Eye (tissue), 1 donor: ENCODE data around the gene RB1.
"Not testable (repeated sequence)": the region's sequence is repeated elsewhere in the genome, so short reads cannot be mapped to it uniquely, and the experiment has no call there.

ENCODE experiments used
- DNase-seq: peaks from one replicate; pipeline ENCODE4 v3.0.0-alpha.2; 2015

RB1 gene

GRCh38 chr13:48411841-48412531 lies 108.4 kb downstream of the RB1 start:
- DNase-seq, result peak; percentile 72

- DNase-seq, result peak; percentile 76
Observed at GRCh38 chr13:48412881-48413351, 109.4 kb downstream of the RB1 start, which contains the start of gene LPAR6. TSS of gene LPAR6 (minus strand) at chr13:48413113. CDS start at chr13:48412423, 690 bp downstream.

GRCh38 chr13:48414501-48414900 lies 111.0 kb downstream of the RB1 start:
- DNase-seq, result no peak

- no peak for DNase-seq
Observed at GRCh38 chr13:48415516-48415915, 112.0 kb downstream of the RB1 start.

- not testable (repeated sequence) for DNase-seq
Observed at GRCh38 chr13:48422003-48422402, 118.5 kb downstream of the RB1 start.

- no peak for DNase-seq
Observed at GRCh38 chr13:48424212-48424611, 120.7 kb downstream of the RB1 start.

GRCh38 chr13:48426052-48426451 lies 122.5 kb downstream of the RB1 start:
- DNase-seq, result no peak

GRCh38 chr13:48426755-48427298 lies 123.3 kb downstream of the RB1 start:
- not testable (repeated sequence) for DNase-seq

- no peak for DNase-seq
Observed at GRCh38 chr13:48429036-48429435, 125.5 kb downstream of the RB1 start.

- DNase-seq, result no peak
Observed at GRCh38 chr13:48429886-48430285, 126.3 kb downstream of the RB1 start.

- DNase-seq, result no peak
Observed at GRCh38 chr13:48431431-48431830, 127.9 kb downstream of the RB1 start.

- DNase-seq, result peak; percentile 38
Observed at GRCh38 chr13:48431987-48432615, 128.6 kb downstream of the RB1 start.

- DNase-seq, result no peak
Observed at GRCh38 chr13:48434200-48434599, 130.6 kb downstream of the RB1 start.

GRCh38 chr13:48436661-48437288 lies 133.2 kb downstream of the RB1 start:
- DNase-seq, result no peak

- peak; percentile 44 for DNase-seq
Observed at GRCh38 chr13:48437371-48437770, 133.8 kb downstream of the RB1 start.

- no peak for DNase-seq
Observed at GRCh38 chr13:48443442-48444208, 140.1 kb downstream of the RB1 start.

GRCh38 chr13:48446464-48446863 lies 142.9 kb downstream of the RB1 start:
- DNase-seq, result no peak

GRCh38 chr13:48448285-48448958 lies 144.9 kb downstream of the RB1 start:
- no peak for DNase-seq

- no peak for DNase-seq
Observed at GRCh38 chr13:48448959-48449614, 145.5 kb downstream of the RB1 start.

GRCh38 chr13:48449656-48450055 lies 146.1 kb downstream of the RB1 start:
- no peak for DNase-seq

GRCh38 chr13:48451196-48451595 lies 147.6 kb downstream of the RB1 start:
- not testable (repeated sequence) for DNase-seq

GRCh38 chr13:48456546-48456945 lies 153.0 kb downstream of the RB1 start:
- DNase-seq, result no peak
